Gastroesophageal sphincter (tissue), 4 donors: ENCODE measurements around the gene PGAP2. TPM values are rescaled to one million over a fixed set of nuclear protein-coding genes. Genes with fewer than 3 reads are reported as not detected.

Source experiments
- ATAC-seq: fragments of 150-250 bp; one replicate; pipeline ENCODE4 v1.9.1; 2016; ENCODE audit warnings: mild to moderate bottlenecking, moderate library complexity
- H3K27ac ChIP-seq, 4 donors: fragments of 200-600 bp; sonication (generic) in 3 of 4; 1 replicate in 3 of 4; 2 replicates in 1 of 4; pipeline ENCODE4 v1.5.1; 2016 to 2019
- H3K27me3 ChIP-seq: fragments of 200-600 bp; sonication (generic); one replicate; pipeline ENCODE4 v1.5.1; 2019
- H3K36me3 ChIP-seq, 2 donors: fragments of 200-600 bp; sonication (generic); one replicate each; pipeline ENCODE4 v1.5.1; 2019; ENCODE audit warnings: control low read depth in 1 of 2
- H3K4me1 ChIP-seq, 3 donors: fragments of 200-600 bp; sonication (generic); 1 replicate in 2 of 3; 2 replicates in 1 of 3; pipeline ENCODE4 v1.5.1; 2016 to 2019; ENCODE audit warnings: control low read depth in 2 of 3
- H3K4me3 ChIP-seq, 2 donors: fragments of 200-600 bp; sonication (generic); one replicate each; pipeline ENCODE4 v1.5.1; 2019; ENCODE audit warnings: mild to moderate bottlenecking in 1 of 2, moderate library complexity in 1 of 2
- H3K9me3 ChIP-seq, 3 donors: fragments of 200-600 bp; sonication (generic); one replicate each; pipeline ENCODE4 v1.5.1; 2017 to 2019; ENCODE audit warnings: control low read depth in 2 of 3
- EP300 ChIP-seq: sonication (generic); formaldehyde crosslinking; IDR thresholded peaks from one replicate; pipeline ENCODE4 v1.6.1; 2017; ENCODE audit warnings: antibody characterized with exemption, mild to moderate bottlenecking
- POLR2A ChIP-seq, 2 donors: fragments of 450-650 bp; IDR thresholded peaks; one replicate each; pipeline ENCODE4 v1.6.1; 2017; ENCODE audit warnings: antibody characterized with exemption in 2 of 2, mild to moderate bottlenecking in 2 of 2, moderate library complexity in 1 of 2
- POLR2AphosphoS5 ChIP-seq: sonication (generic); formaldehyde crosslinking; IDR thresholded peaks from one replicate; pipeline ENCODE4 v1.6.1; 2017; ENCODE audit warnings: antibody characterized with exemption
- WGBS, 2 donors: methylation state at CpG; one replicate each; pipeline ENCODE4 v1.1.5; 2018; ENCODE audit warnings: low coverage in 1 of 2; 5-methylcytosine and 5-hydroxymethylcytosine counted together
- total RNA-seq, 4 donors: library from RNA; depleted of rRNA; stranded (reverse); fragments of >200 nt; gene quantifications; one replicate each; pipeline ENCODE4 v1.1.0, GENCODE V29; 2016
- TF ChIP-seq, protein P1 (sequence below), 4 experiments: fragments of 200-600 bp in 2 of 4; fragments of 450-650 bp in 2 of 4; sonication (generic) in 1 of 4; IDR thresholded peaks; one replicate each; pipeline ENCODE4 v1.5.1; 2017 to 2019; ENCODE audit warnings: antibody characterized with exemption in 4 of 4, mild to moderate bottlenecking in 2 of 4, moderate library complexity in 2 of 4

Gene PGAP2
- total RNA-seq, 4 donors from 2014 or later: 4.2 to 12.0 (median 5.1) TPM

DNA sequence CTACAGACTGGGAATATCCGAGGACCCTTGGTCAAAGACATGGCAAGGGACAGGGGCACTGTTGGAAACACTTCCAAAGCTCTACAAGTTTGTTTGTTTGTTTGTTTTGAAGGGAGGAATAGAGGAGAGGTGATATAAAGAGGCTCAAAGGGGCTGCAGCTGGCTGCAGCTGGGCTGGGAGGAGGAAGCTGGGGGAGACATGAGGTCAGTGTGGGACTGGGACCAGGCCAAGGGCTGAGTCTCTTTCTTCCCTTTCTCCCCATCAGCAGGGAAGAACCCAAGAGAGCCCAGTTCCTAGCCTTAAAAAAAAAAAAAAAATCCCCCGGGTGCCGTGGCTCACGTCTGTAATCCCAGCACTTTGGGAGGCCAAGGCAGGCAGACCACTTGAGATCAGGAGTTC, 27.4 kb downstream of the PGAP2 start:
- ATAC-seq: no peak
- Histone ChIP-seq H3K4me1 (peaks cover 0 to 94% (median 30%) of the 10 kb centered on the region in 3 donors), H3K9me3 (no peaks in the 10 kb centered on the region)

DNA sequence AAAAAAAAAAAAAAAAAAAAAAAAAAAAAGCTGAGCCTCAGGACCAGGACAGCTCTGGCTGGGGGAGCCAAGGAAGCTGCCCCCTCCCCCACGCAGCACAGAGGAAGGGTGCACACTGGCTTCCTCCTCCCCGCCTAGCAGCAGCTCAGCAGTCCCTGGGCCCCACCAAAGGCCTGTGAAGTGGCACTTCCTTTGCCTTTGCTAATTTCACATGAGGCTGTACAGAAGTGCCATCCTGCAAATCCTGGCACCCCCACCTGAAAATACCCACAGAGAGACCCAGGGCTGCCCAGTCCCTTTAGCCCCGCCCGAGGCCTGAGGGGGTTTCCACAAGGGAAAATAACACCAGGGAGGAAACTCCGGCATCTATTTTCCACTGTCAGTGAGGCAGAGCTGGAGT, 28.5 kb downstream of the PGAP2 start:
- H3K27ac ChIP-seq: peak overlapping the region in 3 of 4 donors; percentile 16 to 97 (median 25)
- no peak for ATAC-seq
- H3K4me3 ChIP-seq: no peak overlapping the region
- H3K9me3 ChIP-seq: no peaks in the 10 kb centered on the region
- H3K27me3 ChIP-seq: no peaks in the 10 kb centered on the region
- 0 to 100% methylated on average over 1 of the region's 5 CpGs for WGBS, 2 donors
- H3K4me1 ChIP-seq: peaks cover 0 to 89% (median 30%) of the 10 kb centered on the region in 3 donors
- no peak for TF ChIP-seq POLR2A (IDR thresholded peaks at IDR 0.05)
- no peak for TF ChIP-seq EP300
- TF ChIP-seq, protein P1, sequence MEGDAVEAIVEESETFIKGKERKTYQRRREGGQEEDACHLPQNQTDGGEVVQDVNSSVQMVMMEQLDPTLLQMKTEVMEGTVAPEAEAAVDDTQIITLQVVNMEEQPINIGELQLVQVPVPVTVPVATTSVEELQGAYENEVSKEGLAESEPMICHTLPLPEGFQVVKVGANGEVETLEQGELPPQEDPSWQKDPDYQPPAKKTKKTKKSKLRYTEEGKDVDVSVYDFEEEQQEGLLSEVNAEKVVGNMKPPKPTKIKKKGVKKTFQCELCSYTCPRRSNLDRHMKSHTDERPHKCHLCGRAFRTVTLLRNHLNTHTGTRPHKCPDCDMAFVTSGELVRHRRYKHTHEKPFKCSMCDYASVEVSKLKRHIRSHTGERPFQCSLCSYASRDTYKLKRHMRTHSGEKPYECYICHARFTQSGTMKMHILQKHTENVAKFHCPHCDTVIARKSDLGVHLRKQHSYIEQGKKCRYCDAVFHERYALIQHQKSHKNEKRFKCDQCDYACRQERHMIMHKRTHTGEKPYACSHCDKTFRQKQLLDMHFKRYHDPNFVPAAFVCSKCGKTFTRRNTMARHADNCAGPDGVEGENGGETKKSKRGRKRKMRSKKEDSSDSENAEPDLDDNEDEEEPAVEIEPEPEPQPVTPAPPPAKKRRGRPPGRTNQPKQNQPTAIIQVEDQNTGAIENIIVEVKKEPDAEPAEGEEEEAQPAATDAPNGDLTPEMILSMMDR (IDR thresholded peaks at IDR 0.05): no peak
- TF ChIP-seq POLR2AphosphoS5: no peak
- H3K36me3 ChIP-seq: peaks cover 0 to 6% of the 10 kb centered on the region in 2 donors

More for the DNA sequence above, 27.4 kb downstream of the PGAP2 start:
- Histone ChIP-seq H3K27ac (peak overlapping the region in 3 of 4 donors; percentile 33 to 61 (median 34)), H3K4me3 (no peak overlapping the region), H3K27me3 (no peaks in the 10 kb centered on the region), H3K36me3 (peaks cover 0 to 10% of the 10 kb centered on the region in 2 donors)
- TF ChIP-seq POLR2AphosphoS5: no peak
- TF ChIP-seq EP300: no peak
- TF ChIP-seq, protein P1 (IDR thresholded peaks at IDR 0.05): no peak
- TF ChIP-seq POLR2A (IDR thresholded peaks at IDR 0.05): no peak
- 83% methylated on average over 1 of the region's 4 CpGs; no CpG with 5 or more reads in 1 of the 2 donors for WGBS, 2 donors

- H3K4me3 ChIP-seq: no peak overlapping the region
- H3K4me1 ChIP-seq: peaks cover 0 to 82% (median 30%) of the 10 kb centered on the region in 3 donors
- no peak for ATAC-seq
- peaks cover 0 to 6% of the 10 kb centered on the region in 2 donors for H3K36me3 ChIP-seq
- WGBS, 2 donors: 82% methylated on average over 1 of the region's 1 CpG; no CpG with 5 or more reads in 1 of the 2 donors
- H3K27ac ChIP-seq: peak overlapping the region in 2 of 4 donors; percentile 25 to 97
- H3K9me3 ChIP-seq: no peaks in the 10 kb centered on the region
- no peak for TF ChIP-seq EP300
- TF ChIP-seq, protein P1 (IDR thresholded peaks at IDR 0.05): no peak
- no peaks in the 10 kb centered on the region for H3K27me3 ChIP-seq
These were observed 29.4 kb downstream of the PGAP2 start for GRCh38 chr11:3837793-3838192.

DNA sequence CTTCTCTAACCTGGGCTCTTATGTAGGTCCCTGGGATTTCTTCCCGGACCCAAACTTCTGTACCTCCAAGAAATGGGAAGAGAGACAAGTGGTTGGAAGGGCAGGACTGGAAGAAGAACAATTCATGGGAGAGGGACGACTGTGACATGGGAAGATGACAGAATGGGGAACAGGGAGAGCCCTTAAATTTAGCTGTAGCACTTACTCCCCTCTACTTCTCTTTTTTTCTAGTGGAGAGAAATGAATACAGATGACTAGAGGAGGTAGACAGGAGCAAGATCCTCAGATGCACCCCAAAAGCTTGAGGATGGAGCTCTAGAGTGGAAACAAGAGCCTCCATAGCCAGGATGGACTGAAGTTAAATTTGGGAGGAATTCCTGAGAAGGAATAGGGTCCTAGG, 30.1 kb downstream of the PGAP2 start:
- TF ChIP-seq EP300 (no peak), POLR2AphosphoS5 (no peak), POLR2A (IDR thresholded peaks at IDR 0.05) (no peak)
- TF ChIP-seq, protein P1 (IDR thresholded peaks at IDR 0.05): no peak
- H3K9me3 ChIP-seq: no peaks in the 10 kb centered on the region
- 74% methylated on average over 2 of the region's 2 CpGs; no CpG with 5 or more reads in 1 of the 2 donors for WGBS, 2 donors
- H3K27me3 ChIP-seq: no peaks in the 10 kb centered on the region
- H3K4me3 ChIP-seq: peak overlapping the region in 1 of 2 donors; percentile 4
- H3K27ac ChIP-seq: peak overlapping the region in 2 of 4 donors; percentile 24 to 97
- no peak for ATAC-seq
- H3K4me1 ChIP-seq: peaks cover 0 to 75% (median 30%) of the 10 kb centered on the region in 3 donors
- H3K36me3 ChIP-seq: peaks cover 0 to 6% of the 10 kb centered on the region in 2 donors
